ENCODE results near the gene CFAP119.

The CFAP119 gene

DNA sequence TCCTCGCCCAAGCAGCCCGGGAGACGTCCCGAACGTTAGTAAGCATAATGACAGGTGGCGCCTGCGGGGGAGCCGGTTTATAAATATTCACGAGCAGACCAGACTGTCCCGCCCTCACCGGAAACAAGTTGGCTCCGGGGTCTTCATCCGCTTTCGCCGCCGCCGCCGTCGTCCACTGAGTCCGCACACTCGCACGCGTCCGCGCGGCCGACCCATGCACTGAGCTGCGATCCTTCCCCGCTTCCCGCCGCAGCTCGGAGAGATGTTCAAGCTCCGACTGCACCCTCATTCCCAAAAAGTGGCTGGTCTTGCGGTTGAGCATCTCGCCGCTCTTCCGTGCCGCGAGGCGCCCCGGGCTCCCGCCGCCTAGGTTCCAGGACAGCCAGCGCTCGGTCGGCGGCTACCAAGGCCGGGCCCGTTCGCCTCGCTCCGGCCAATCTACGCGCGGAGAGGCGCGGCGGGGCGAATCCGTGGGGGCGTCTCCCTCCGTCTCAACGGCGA lies 385 bp downstream of the CFAP119 start:
- DNase-seq = peak; percentile 48 to 71 (median 58)
- H3K27ac ChIP-seq (ENCODE audit: insufficient read depth in 1 of 2, low read depth in 1 of 2, low read length in 2 of 2, poor library complexity in 1 of 2, severe bottlenecking in 2 of 2) = peak overlapping the region; percentile 85 to 93
- peak overlapping the region; percentile 86 to 98 (median 93) for H3K4me3 ChIP-seq (ENCODE audit: control insufficient read depth in 1 of 7, extremely low read depth in 1 of 7, insufficient read depth in 4 of 7, low read depth in 2 of 7, low read length in 6 of 7)
- under 1% methylated on average over 64 of the region's 64 CpGs for WGBS (ENCODE audit: insufficient coverage)
- H3K4me1 ChIP-seq (ENCODE audit: control extremely low read depth in 1 of 4, control insufficient read depth in 4 of 4, insufficient read depth in 4 of 4, low read length in 3 of 4) = peaks cover 11 to 53% (median 47%) of the 10 kb centered on the region in 4 experiments
- H3K27me3 ChIP-seq (replicated peaks in 2 of 5; ENCODE audit: control insufficient read depth in 4 of 5, insufficient read depth in 5 of 5, low read length in 4 of 5) = no peaks in the 10 kb centered on the region
- no peaks in the 10 kb centered on the region for H3K9me3 ChIP-seq (ENCODE audit: control extremely low read depth in 1 of 5, control insufficient read depth in 4 of 5, insufficient read depth in 2 of 5, low read depth in 1 of 5, low read length in 4 of 5)
- CTCF ChIA-PET = interaction anchor here (1.0 to 2.2 kb wide), 3 partner anchors 10 to 52 kb away, joined by 3 to 10 read pairs (median 5); no protein-coding TSS in a partner anchor
- H3K36me3 ChIP-seq (ENCODE audit: control insufficient read depth in 4 of 4, insufficient read depth in 4 of 4, low read length in 3 of 4) = peaks cover 0 to 55% (median 37%) of the 10 kb centered on the region in 4 experiments
- POLR2A ChIA-PET = interaction anchor here (0.8 to 1.2 kb wide), 2 partner anchors 47 to 64 kb away, joined by 3 to 4 read pairs; no protein-coding TSS in a partner anchor

DNA sequence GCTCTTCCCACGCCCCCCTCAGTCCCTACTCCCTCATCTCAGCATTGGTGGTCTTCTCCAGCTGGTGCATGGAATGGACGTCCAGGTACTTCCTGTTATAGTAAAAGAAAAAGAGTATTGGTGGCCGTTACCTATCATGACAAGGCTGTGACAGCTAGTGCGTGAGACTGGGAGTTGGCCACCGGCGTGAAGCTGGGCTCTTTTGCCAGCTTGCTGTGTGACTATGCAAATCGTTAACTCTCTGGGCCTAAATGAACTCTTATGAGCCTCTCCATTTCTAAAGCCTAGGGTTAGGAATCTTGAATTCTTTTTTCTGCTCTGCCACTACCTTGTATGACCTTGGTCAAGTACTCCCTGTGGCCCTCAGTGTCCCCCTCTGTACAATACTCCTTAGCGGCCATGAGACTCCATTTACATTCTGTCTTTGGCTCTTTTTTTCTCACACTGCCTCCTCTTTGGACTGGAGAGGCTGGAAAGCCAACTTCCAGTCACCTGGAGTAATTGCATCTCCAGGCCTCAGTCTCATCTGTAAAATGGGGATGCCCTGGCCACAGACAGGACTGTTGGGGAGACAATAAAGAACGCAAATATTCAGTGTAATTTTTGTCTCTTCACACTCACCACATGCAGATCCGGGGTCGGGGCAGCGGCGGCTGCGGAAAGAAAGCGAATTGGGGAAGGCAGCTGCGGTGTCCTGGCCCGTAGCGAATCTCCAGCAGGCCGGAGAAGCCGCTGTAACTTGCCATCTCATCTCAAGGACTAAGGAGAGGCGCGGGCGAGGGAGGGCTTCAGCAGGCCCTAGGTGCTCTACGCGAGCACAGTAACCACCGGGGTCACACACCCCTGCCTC lies 1.1 kb downstream of the CFAP119 start:
- Histone ChIP-seq H3K27ac (ENCODE audit: insufficient read depth in 1 of 2, low read depth in 1 of 2, low read length in 2 of 2, poor library complexity in 1 of 2, severe bottlenecking in 2 of 2) (peak overlapping the region; percentile 85 to 93), H3K4me1 (ENCODE audit: control extremely low read depth in 1 of 4, control insufficient read depth in 4 of 4, insufficient read depth in 4 of 4, low read length in 3 of 4) (peaks cover 11 to 53% (median 47%) of the 10 kb centered on the region in 4 experiments), H3K4me3 (ENCODE audit: control insufficient read depth in 1 of 7, extremely low read depth in 1 of 7, insufficient read depth in 4 of 7, low read depth in 2 of 7, low read length in 6 of 7) (peak overlapping the region; percentile 86 to 98 (median 93)), H3K9me3 (ENCODE audit: control extremely low read depth in 1 of 5, control insufficient read depth in 4 of 5, insufficient read depth in 2 of 5, low read depth in 1 of 5, low read length in 4 of 5) (no peaks in the 10 kb centered on the region), H3K36me3 (ENCODE audit: control insufficient read depth in 4 of 4, insufficient read depth in 4 of 4, low read length in 3 of 4) (peaks cover 0 to 55% (median 36%) of the 10 kb centered on the region in 4 experiments), H3K27me3 (replicated peaks in 2 of 5; ENCODE audit: control insufficient read depth in 4 of 5, insufficient read depth in 5 of 5, low read length in 4 of 5) (no peaks in the 10 kb centered on the region)
- ChIA-PET POLR2A (interaction anchor here (0.7 to 1.2 kb wide), 3 partner anchors 35 to 63 kb away, joined by 3 to 4 read pairs (median 3); no protein-coding TSS in a partner anchor), CTCF (interaction anchor here (0.8 to 2.2 kb wide), 8 partner anchors 9 to 53 kb away, joined by 3 to 10 read pairs (median 4); partner anchors contain the start of gene PHKG2)
- DNase-seq = no peak
- WGBS (ENCODE audit: insufficient coverage) = 29% methylated on average over 20 of the region's 26 CpGs

DNA sequence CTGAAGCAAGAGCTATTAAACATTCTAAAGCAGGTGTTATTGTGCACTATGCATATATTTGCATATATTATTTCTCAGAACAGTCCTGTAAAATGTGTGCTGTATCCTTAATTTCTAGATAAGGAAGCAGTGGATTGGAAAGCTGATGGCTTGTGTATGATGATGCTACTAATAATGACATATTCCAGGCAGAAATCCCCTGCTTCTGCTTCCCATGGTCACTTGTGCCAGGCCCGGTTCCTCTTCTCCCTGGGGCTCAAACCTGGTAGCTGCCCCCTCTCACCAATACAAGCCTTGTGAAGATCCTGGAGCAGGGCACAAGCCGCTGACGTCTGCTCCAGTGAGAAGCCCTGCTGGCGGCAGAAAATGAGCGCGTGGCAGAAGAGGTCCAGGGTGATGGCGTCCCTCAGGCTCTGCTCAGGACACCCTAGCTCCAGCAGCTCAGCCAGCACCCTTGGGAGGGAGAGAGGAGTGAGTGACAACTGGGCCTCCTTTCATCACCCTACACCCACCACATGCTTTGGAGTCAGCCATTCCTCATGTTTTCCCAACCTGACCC lies 1.8 kb downstream of the CFAP119 start:
- Histone ChIP-seq H3K36me3 (ENCODE audit: control insufficient read depth in 4 of 4, insufficient read depth in 4 of 4, low read length in 3 of 4) (peaks cover 0 to 54% (median 34%) of the 10 kb centered on the region in 4 experiments), H3K27ac (ENCODE audit: insufficient read depth in 1 of 2, low read depth in 1 of 2, low read length in 2 of 2, poor library complexity in 1 of 2, severe bottlenecking in 2 of 2) (no peak overlapping the region), H3K9me3 (ENCODE audit: control extremely low read depth in 1 of 5, control insufficient read depth in 4 of 5, insufficient read depth in 2 of 5, low read depth in 1 of 5, low read length in 4 of 5) (no peaks in the 10 kb centered on the region), H3K4me1 (ENCODE audit: control extremely low read depth in 1 of 4, control insufficient read depth in 4 of 4, insufficient read depth in 4 of 4, low read length in 3 of 4) (peaks cover 11 to 53% (median 47%) of the 10 kb centered on the region in 4 experiments), H3K4me3 (ENCODE audit: control insufficient read depth in 1 of 7, extremely low read depth in 1 of 7, insufficient read depth in 4 of 7, low read depth in 2 of 7, low read length in 6 of 7) (peak overlapping the region in 1 of 7 experiments; percentile 93), H3K27me3 (replicated peaks in 2 of 5; ENCODE audit: control insufficient read depth in 4 of 5, insufficient read depth in 5 of 5, low read length in 4 of 5) (no peaks in the 10 kb centered on the region)
- 97% methylated on average over 6 of the region's 7 CpGs for WGBS (ENCODE audit: insufficient coverage)
- DNase-seq = no peak
- CTCF ChIA-PET = interaction anchor here (0.8 to 2.2 kb wide), 10 partner anchors 8 to 182 kb away, joined by 3 to 10 read pairs (median 4); partner anchors contain the start of gene PHKG2
- POLR2A ChIA-PET = interaction anchor here (0.7 kb wide), 1 partner anchor 35 kb away, joined by 3 read pairs; no protein-coding TSS in a partner anchor

DNA sequence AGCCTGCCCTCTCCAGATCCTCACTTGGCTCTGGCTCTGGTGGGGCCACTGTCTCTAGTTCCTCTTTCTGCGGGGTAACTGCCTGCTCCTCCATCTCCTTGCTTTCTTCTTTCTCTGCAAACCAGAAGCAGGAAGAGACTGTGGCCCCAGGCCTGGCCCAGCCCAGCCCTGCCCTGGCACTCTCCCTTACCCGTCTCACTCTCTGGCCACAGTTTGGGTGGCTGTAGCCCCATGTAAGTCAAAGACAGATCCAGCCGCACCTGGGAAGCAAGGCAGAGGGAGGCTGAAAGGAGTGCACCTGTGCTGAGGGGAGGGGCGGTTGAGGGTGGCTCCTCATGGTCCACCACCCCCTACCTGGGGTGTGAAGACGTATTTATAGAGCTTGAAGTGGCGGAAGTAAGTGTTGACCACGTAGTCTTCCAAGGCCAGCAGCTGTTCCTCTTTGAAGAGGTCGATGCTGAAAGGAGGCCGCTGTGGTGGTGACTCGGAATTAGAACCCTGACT lies 2.8 kb downstream of the CFAP119 start:
- peak overlapping the region; percentile 62 to 75 for H3K27ac ChIP-seq (ENCODE audit: insufficient read depth in 1 of 2, low read depth in 1 of 2, low read length in 2 of 2, poor library complexity in 1 of 2, severe bottlenecking in 2 of 2)
- peak; percentile 30 to 78 (median 76) for DNase-seq
- peak overlapping the region in 6 of 7 experiments; percentile 4 to 33 (median 18) for H3K4me3 ChIP-seq (ENCODE audit: control insufficient read depth in 1 of 7, extremely low read depth in 1 of 7, insufficient read depth in 4 of 7, low read depth in 2 of 7, low read length in 6 of 7)
- WGBS (ENCODE audit: insufficient coverage) = 40% methylated on average over 10 of the region's 10 CpGs
- H3K27me3 ChIP-seq (replicated peaks in 2 of 5; ENCODE audit: control insufficient read depth in 4 of 5, insufficient read depth in 5 of 5, low read length in 4 of 5) = no peaks in the 10 kb centered on the region
- ChIA-PET CTCF (interaction anchor here (0.8 to 1.8 kb wide), 5 partner anchors 9 to 183 kb away, joined by 3 to 4 read pairs (median 4); no protein-coding TSS in a partner anchor), POLR2A (interaction anchor here (0.6 to 2.2 kb wide), 2 partner anchors 11 to 44 kb away, joined by 3 to 7 read pairs; partner anchors contain the start of gene PHKG2)
- H3K9me3 ChIP-seq (ENCODE audit: control extremely low read depth in 1 of 5, control insufficient read depth in 4 of 5, insufficient read depth in 2 of 5, low read depth in 1 of 5, low read length in 4 of 5) = no peaks in the 10 kb centered on the region
- peaks cover 3 to 54% (median 33%) of the 10 kb centered on the region in 4 experiments for H3K36me3 ChIP-seq (ENCODE audit: control insufficient read depth in 4 of 4, insufficient read depth in 4 of 4, low read length in 3 of 4)
- peaks cover 11 to 53% (median 47%) of the 10 kb centered on the region in 4 experiments for H3K4me1 ChIP-seq (ENCODE audit: control extremely low read depth in 1 of 4, control insufficient read depth in 4 of 4, insufficient read depth in 4 of 4, low read length in 3 of 4)

DNA sequence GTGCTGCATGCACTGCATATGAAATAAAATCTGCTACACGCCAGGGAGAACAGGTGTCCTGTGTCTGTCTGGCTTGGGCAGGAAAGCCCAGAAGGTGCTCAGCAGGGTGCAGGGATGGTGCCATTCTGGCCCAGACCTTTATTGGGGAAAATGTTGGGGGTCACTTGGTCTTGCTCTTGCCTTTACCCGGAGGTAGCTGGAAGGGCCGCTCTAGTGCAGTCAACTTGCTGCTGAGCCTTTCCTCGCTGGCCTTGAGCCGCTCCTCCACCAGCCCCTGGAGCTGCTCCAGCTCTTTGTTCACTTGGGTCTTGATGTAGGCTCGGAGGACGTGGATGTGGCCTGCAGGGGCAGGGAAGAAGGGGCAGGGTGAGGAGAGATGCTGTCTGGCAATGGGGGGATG lies 4.5 kb downstream of the CFAP119 start:
- Histone ChIP-seq H3K27ac (ENCODE audit: insufficient read depth in 1 of 2, low read depth in 1 of 2, low read length in 2 of 2, poor library complexity in 1 of 2, severe bottlenecking in 2 of 2) (peak overlapping the region in 1 of 2 experiments; percentile 11), H3K9me3 (ENCODE audit: control extremely low read depth in 1 of 5, control insufficient read depth in 4 of 5, insufficient read depth in 2 of 5, low read depth in 1 of 5, low read length in 4 of 5) (no peaks in the 10 kb centered on the region), H3K4me3 (ENCODE audit: control insufficient read depth in 1 of 7, extremely low read depth in 1 of 7, insufficient read depth in 4 of 7, low read depth in 2 of 7, low read length in 6 of 7) (no peak overlapping the region), H3K36me3 (ENCODE audit: control insufficient read depth in 4 of 4, insufficient read depth in 4 of 4, low read length in 3 of 4) (peaks cover 6 to 60% (median 39%) of the 10 kb centered on the region in 4 experiments), H3K27me3 (replicated peaks in 2 of 5; ENCODE audit: control insufficient read depth in 4 of 5, insufficient read depth in 5 of 5, low read length in 4 of 5) (no peaks in the 10 kb centered on the region), H3K4me1 (ENCODE audit: control extremely low read depth in 1 of 4, control insufficient read depth in 4 of 4, insufficient read depth in 4 of 4, low read length in 3 of 4) (peaks cover 8 to 40% (median 35%) of the 10 kb centered on the region in 4 experiments)
- DNase-seq = no peak
- CTCF ChIA-PET = no interaction called here
- POLR2A ChIA-PET = no interaction called here
- WGBS (ENCODE audit: insufficient coverage) = 100% methylated on average over 3 of the region's 7 CpGs

DNA sequence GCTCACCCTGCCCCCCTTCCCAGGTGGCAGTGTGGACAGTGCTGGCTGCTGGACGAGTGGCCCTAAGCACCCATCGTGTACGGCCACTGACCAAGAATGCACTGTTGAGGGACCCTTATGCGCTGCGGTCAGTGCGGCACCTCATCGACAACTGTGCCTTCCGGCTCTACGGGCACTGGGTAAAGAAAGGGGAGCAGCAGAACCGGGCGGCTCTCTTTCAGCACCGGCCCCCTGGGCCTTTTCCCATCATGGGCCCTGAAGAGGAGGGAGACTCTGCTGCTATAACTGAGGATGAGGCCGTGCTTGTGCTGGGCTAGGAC lies 5.1 kb downstream of the CFAP119 start:
- H3K9me3 ChIP-seq (ENCODE audit: control extremely low read depth in 1 of 5, control insufficient read depth in 4 of 5, insufficient read depth in 2 of 5, low read depth in 1 of 5, low read length in 4 of 5) = no peaks in the 10 kb centered on the region
- peaks cover 6 to 64% (median 39%) of the 10 kb centered on the region in 4 experiments for H3K36me3 ChIP-seq (ENCODE audit: control insufficient read depth in 4 of 4, insufficient read depth in 4 of 4, low read length in 3 of 4)
- peaks cover 8 to 39% (median 34%) of the 10 kb centered on the region in 4 experiments for H3K4me1 ChIP-seq (ENCODE audit: control extremely low read depth in 1 of 4, control insufficient read depth in 4 of 4, insufficient read depth in 4 of 4, low read length in 3 of 4)
- DNase-seq = no peak
- ChIA-PET CTCF (no interaction called here), POLR2A (no interaction called here)
- no peak overlapping the region for H3K4me3 ChIP-seq (ENCODE audit: control insufficient read depth in 1 of 7, extremely low read depth in 1 of 7, insufficient read depth in 4 of 7, low read depth in 2 of 7, low read length in 6 of 7)
- H3K27ac ChIP-seq (ENCODE audit: insufficient read depth in 1 of 2, low read depth in 1 of 2, low read length in 2 of 2, poor library complexity in 1 of 2, severe bottlenecking in 2 of 2) = no peak overlapping the region
- 95% methylated on average over 8 of the region's 13 CpGs for WGBS (ENCODE audit: insufficient coverage)
- no peaks in the 10 kb centered on the region for H3K27me3 ChIP-seq (replicated peaks in 2 of 5; ENCODE audit: control insufficient read depth in 4 of 5, insufficient read depth in 5 of 5, low read length in 4 of 5)
